HG03520 (cell line): ENCODE results near the gene BRI3BP.
A peak's percentile ranks its signal among the peaks of the same experiment; 100 is the strongest.
"Not testable (repeated sequence)": the region's sequence is repeated elsewhere in the genome, so short reads cannot be mapped to it uniquely, and the experiment has no call there.

Source experiments
- ATAC-seq: cut with Tn5 transposase; IDR thresholded peaks from one replicate; pipeline ENCODE4 v1.9.1; 2021; ENCODE audit warnings: mild to moderate bottlenecking, moderate library complexity; ENCODE audit not compliant: unreplicated experiment

The BRI3BP gene

GRCh38 chr12:125065021-125065918 is 71.8 kb downstream of the BRI3BP start, which contains the start of gene AACS:
TSS of gene AACS (plus strand) at chr12:125065435. CDS start at chr12:125065585, 150 bp downstream.
- peak; percentile 87 for ATAC-seq

GRCh38 chr12:125065919-125066570 is 72.6 kb downstream of the BRI3BP start:
- no peak for ATAC-seq

GRCh38 chr12:125068391-125068790 is 74.9 kb downstream of the BRI3BP start:
- ATAC-seq: no peak

GRCh38 chr12:125069616-125070015 is 76.2 kb downstream of the BRI3BP start:
- no peak for ATAC-seq

- ATAC-seq: no peak
Measured at GRCh38 chr12:125070112-125070511, 76.7 kb downstream of the BRI3BP start.

- no peak for ATAC-seq
Measured at GRCh38 chr12:125070661-125071390, 77.4 kb downstream of the BRI3BP start.

- ATAC-seq: no peak
Measured at GRCh38 chr12:125071456-125071855, 78.0 kb downstream of the BRI3BP start.

- no peak for ATAC-seq
Measured at GRCh38 chr12:125072496-125072895, 79.1 kb downstream of the BRI3BP start.

GRCh38 chr12:125074294-125074693 is 80.8 kb downstream of the BRI3BP start:
- not testable (repeated sequence) for ATAC-seq

GRCh38 chr12:125076103-125076502 is 82.7 kb downstream of the BRI3BP start:
- no peak for ATAC-seq

- no peak for ATAC-seq
Measured at GRCh38 chr12:125079084-125079483, 85.6 kb downstream of the BRI3BP start.

GRCh38 chr12:125079648-125080645 is 86.5 kb downstream of the BRI3BP start:
- ATAC-seq: no peak
